ENCODE data around the gene C1QTNF3. TPM values are rescaled to one million over a fixed set of nuclear protein-coding genes. Genes with fewer than 3 reads are reported as not detected.
"Not testable (repeated sequence)": the region's sequence is repeated elsewhere in the genome, so short reads cannot be mapped to it uniquely, and the experiment has no call there.

C1QTNF3 gene
- total RNA-seq, 1 donor from 2014 or later, result 2.0 TPM

DNA sequence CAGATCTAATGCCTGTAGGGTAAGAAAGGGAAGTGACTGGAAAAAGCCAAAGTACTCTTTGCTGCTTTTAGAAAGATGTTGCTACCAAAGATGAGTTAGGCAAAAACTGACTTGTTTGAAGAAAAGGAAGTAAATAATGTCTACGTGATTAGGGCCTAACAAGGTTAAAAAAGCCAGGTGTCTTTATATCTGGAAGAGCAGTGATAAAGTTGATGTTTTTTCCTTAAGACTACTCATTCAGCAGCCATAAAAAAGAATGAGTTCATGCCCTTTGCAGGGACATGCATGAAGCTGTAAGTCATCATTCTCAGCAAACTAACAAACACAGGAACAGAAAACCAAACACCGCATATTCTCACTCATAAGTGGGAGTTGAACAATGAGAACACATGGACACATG, 21.7 kb downstream of the C1QTNF3 start:
- Mint-ChIP-seq H3K27me3 (no peaks in the 10 kb centered on the region), H3K4me1 (peaks cover 24% of the 10 kb centered on the region), H3K27ac (peak overlapping the region; percentile 93), H3K4me3 (peak overlapping the region; percentile 69), H3K36me3 (ENCODE audit: low read depth) (peaks cover 15% of the 10 kb centered on the region), H3K9me3 (no peaks in the 10 kb centered on the region)
- DNase-seq, result no peak
- intact Hi-C loops (cut with micrococcal nuclease), result no loop called here

DNA sequence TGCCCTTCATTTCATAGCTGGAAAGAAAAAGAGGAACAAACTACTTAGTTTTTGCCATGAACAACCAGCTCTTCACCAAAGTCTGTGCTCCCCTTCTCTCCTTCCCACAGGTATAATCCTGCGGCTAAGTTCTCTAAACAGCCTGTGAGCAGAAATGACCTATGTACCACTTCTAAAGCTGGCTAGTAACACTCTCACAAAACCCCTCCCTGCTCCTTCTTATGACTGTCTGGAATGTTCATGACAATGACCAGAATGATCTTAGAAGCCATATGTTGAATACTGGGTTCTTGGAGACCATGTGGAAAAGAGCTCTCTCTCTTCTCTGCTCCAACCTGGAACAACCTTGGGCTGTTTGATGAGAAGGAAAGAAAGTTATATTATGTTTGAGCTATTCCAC, 22.3 kb downstream of the C1QTNF3 start:
- Mint-ChIP-seq H3K4me3 (peak overlapping the region; percentile 69), H3K27me3 (no peaks in the 10 kb centered on the region), H3K36me3 (ENCODE audit: low read depth) (peaks cover 15% of the 10 kb centered on the region), H3K27ac (peak overlapping the region; percentile 93), H3K4me1 (peaks cover 20% of the 10 kb centered on the region), H3K9me3 (no peaks in the 10 kb centered on the region)
- intact Hi-C loops (cut with micrococcal nuclease), result no loop called here
- no peak for DNase-seq

DNA sequence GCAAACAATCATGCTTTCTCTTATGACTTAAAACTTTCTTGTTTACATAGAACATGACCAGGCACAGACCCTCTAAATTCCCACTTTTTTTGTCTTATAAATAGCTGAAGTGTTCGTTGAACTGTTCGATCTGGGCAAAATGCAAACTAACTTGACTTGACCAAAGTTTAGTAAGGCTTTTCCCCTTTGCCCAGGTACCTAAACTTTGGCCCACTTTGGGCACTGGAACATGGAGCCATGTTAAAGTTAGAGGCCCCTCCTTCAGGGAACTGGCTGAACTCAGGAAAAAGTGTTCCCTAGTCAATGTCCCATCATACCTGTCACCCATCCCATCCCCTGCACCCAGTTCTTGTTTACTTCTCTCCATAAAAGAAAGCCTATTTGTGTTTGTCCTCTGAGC, 25.8 kb downstream of the C1QTNF3 start:
- Mint-ChIP-seq H3K27me3 (no peaks in the 10 kb centered on the region), H3K4me1 (peaks cover 22% of the 10 kb centered on the region), H3K9me3 (peaks cover 10% of the 10 kb centered on the region), H3K27ac (no peak overlapping the region), H3K4me3 (no peak overlapping the region), H3K36me3 (ENCODE audit: low read depth) (peaks cover 12% of the 10 kb centered on the region)
- intact Hi-C loops (cut with micrococcal nuclease), result no loop called here
- DNase-seq, result peak; percentile 42

DNA sequence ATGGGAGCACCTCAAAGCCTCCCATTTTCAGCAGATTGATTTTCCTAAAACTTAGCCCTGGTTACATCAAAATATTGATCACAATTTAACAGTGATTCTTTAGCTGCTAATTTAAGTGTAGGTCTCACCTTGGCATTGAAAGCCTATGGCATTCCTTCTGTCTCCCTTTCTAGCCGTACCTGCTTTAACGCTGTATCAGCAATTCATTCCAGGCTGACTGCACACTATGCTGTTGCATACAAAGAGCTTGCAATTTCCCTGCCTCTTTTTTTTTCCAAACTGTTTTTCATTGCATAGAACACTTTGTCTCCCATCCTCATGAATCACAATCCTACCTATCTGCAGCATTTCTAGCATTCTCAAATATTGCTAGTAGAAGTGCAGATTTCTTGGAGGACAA, 26.3 kb downstream of the C1QTNF3 start:
- peaks cover 11% of the 10 kb centered on the region for H3K36me3 Mint-ChIP-seq (ENCODE audit: low read depth)
- H3K27ac Mint-ChIP-seq, result no peak overlapping the region
- DNase-seq, result peak; percentile 36
- peaks cover 10% of the 10 kb centered on the region for H3K9me3 Mint-ChIP-seq
- H3K27me3 Mint-ChIP-seq, result no peaks in the 10 kb centered on the region
- H3K4me3 Mint-ChIP-seq, result no peak overlapping the region
- intact Hi-C loops (cut with micrococcal nuclease), result no loop called here
- peaks cover 17% of the 10 kb centered on the region for H3K4me1 Mint-ChIP-seq

DNA sequence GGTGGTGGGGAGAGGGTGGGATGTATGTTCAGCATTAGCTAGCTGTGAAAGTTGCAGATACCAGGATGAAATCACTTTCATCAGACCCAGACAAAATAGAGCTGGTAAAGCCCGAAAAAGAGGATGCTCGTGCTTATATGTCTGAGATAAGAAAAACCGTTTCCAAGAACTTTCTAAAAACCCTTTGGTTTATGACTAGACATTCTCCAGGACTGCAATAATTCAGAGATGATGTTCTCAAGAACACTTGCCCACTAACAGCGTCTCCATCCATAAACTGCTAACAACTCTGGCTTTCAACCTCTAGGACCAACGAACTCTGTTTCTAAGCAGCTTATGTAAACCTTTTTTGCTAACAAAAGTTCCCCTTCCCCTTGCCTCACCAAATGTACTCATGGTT, 26.8 kb downstream of the C1QTNF3 start:
- Mint-ChIP-seq H3K4me3 (no peak overlapping the region), H3K9me3 (peaks cover 10% of the 10 kb centered on the region), H3K36me3 (ENCODE audit: low read depth) (peaks cover 7% of the 10 kb centered on the region), H3K27ac (no peak overlapping the region), H3K4me1 (peaks cover 12% of the 10 kb centered on the region), H3K27me3 (no peaks in the 10 kb centered on the region)
- intact Hi-C loops (cut with micrococcal nuclease), result no loop called here
- DNase-seq, result peak; percentile 16

DNA sequence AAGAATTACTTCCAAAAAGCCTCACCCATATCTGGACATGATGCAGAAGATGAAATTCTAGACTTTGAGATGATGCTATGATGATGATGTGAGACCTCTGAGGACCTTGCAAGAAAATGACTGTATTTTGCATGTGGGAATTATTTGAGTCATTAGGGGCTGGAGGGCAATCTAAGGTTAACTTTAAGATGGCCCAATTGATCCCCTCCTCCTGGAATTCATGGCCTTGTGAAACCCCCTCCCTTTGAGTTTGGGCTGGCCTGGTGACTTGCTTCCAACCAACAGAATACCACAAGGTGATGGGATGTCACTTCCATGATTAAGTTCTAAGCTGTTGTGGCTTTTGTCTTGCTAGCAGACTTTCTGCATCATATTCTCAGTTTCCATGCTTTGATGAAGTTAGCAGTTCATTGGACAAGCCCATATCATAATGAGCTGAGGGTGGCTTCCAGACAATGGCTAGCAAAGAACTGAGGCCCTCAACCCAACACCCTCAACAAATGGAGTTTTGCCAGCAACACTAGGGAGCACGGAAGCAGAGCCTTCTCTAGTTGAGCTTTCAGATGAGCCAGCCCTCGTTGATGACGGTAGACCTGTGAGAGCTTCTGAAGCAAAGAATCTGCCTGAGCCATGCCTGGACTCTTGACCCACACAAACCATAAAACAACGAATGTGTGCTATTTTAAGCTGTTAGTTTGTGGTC, 27.7 kb downstream of the C1QTNF3 start:
- H3K4me1 Mint-ChIP-seq, result peaks cover 7% of the 10 kb centered on the region
- H3K27me3 Mint-ChIP-seq, result peaks cover 2% of the 10 kb centered on the region
- peak overlapping the region; percentile 62 for H3K27ac Mint-ChIP-seq
- peaks cover 3% of the 10 kb centered on the region for H3K36me3 Mint-ChIP-seq (ENCODE audit: low read depth)
- intact Hi-C loops (cut with micrococcal nuclease), result no loop called here
- peaks cover 10% of the 10 kb centered on the region for H3K9me3 Mint-ChIP-seq
- DNase-seq, result peak; percentile 50
- no peak overlapping the region for H3K4me3 Mint-ChIP-seq

DNA sequence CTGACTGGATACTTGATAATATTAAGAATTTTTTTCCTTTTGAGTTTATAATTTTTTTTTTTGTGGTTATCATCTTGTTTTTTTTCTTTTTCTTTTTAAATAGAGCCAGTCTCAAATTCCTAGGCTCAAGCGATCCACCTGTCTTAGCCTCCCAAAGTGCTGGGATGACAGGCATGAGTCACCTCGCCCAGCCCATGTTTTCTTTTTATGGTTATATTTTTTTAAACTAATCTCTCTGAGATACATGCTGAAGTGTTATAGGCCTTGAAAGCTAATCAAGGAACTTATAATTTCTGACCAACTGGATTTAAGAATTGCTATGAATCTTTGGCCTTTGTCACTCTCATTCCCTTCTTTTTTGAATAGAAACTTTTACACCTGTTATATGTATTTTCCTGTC, 28.4 kb downstream of the C1QTNF3 start:
- Mint-ChIP-seq H3K4me3 (no peak overlapping the region), H3K27ac (peak overlapping the region; percentile 62), H3K4me1 (peaks cover 9% of the 10 kb centered on the region), H3K36me3 (ENCODE audit: low read depth) (no peaks in the 10 kb centered on the region), H3K9me3 (peaks cover 10% of the 10 kb centered on the region), H3K27me3 (peaks cover 2% of the 10 kb centered on the region)
- peak; percentile 8 for DNase-seq
- intact Hi-C loops (cut with micrococcal nuclease), result no loop called here

DNA sequence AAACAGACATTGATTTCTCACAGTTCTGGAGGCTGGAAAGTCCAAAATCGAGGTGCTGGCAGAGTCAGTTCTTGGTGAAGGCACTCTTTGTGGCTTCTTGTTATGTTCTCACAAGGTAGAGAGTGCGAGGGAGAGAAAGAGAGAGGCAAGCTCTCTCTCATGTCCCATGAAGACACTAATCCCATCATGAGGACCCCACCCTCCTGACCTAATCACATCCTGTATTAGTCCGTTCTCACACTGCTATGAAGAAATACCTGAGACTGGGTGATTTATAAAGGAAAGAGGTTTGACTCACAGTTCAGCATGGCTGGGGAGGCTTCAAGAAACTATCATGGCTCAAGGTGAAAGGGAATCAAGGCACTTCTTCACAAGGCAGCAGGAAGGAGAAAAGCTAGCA, 29.5 kb downstream of the C1QTNF3 start:
- Mint-ChIP-seq H3K27ac (no peak overlapping the region), H3K4me1 (peaks cover 17% of the 10 kb centered on the region), H3K9me3 (peaks cover 10% of the 10 kb centered on the region), H3K36me3 (ENCODE audit: low read depth) (no peaks in the 10 kb centered on the region), H3K4me3 (no peak overlapping the region), H3K27me3 (peaks cover 2% of the 10 kb centered on the region)
- intact Hi-C loops (cut with micrococcal nuclease), result no loop called here
- DNase-seq, result peak; percentile 34

DNA sequence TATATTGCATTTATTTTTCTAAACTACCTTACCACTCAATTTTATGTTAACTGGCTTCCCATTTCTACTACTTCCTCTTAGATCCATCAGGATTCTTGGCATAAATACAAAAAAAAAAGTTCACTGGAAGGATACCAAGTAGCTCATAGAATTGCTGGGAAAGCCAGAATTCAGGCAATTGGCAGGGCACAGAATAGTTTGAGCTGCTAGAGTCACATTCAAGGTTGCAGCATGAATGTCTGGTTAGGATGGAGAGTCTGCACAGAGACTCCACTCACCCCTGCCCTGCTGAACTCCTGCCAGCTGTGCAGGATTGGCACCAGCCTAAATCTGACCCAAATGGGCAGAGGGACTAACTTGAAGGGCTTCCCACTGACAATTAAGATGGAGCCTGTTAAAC, 30.2 kb downstream of the C1QTNF3 start:
- Mint-ChIP-seq H3K36me3 (ENCODE audit: low read depth) (no peaks in the 10 kb centered on the region), H3K4me1 (peaks cover 19% of the 10 kb centered on the region), H3K9me3 (peaks cover 10% of the 10 kb centered on the region), H3K4me3 (no peak overlapping the region), H3K27ac (no peak overlapping the region), H3K27me3 (peaks cover 2% of the 10 kb centered on the region)
- peak; percentile 38 for DNase-seq
- intact Hi-C loops (cut with micrococcal nuclease), result no loop called here

DNA sequence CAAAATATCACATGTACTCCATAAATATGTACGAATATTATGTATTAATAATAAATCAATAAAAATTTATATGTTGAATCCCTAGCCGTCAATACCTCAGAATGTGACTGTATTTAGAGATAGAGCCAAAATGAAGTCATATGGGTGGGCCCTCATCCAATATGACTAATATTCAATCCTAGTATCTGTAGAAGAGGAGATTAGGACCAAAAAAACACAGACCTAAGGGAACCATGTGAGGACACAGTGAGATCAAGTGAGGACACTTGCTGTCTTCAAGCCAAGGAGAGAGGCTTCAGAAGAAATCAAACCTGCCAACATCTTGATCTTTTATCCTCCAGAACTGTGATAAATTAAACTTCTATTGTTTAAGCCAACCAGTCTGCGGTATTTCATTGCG, 31.5 kb downstream of the C1QTNF3 start:
- peaks cover 2% of the 10 kb centered on the region for H3K27me3 Mint-ChIP-seq
- H3K9me3 Mint-ChIP-seq, result peaks cover 10% of the 10 kb centered on the region
- H3K4me1 Mint-ChIP-seq, result peaks cover 26% of the 10 kb centered on the region
- no peak overlapping the region for H3K4me3 Mint-ChIP-seq
- peak; percentile 37 for DNase-seq
- no peaks in the 10 kb centered on the region for H3K36me3 Mint-ChIP-seq (ENCODE audit: low read depth)
- intact Hi-C loops (cut with micrococcal nuclease), result no loop called here
- no peak overlapping the region for H3K27ac Mint-ChIP-seq

DNA sequence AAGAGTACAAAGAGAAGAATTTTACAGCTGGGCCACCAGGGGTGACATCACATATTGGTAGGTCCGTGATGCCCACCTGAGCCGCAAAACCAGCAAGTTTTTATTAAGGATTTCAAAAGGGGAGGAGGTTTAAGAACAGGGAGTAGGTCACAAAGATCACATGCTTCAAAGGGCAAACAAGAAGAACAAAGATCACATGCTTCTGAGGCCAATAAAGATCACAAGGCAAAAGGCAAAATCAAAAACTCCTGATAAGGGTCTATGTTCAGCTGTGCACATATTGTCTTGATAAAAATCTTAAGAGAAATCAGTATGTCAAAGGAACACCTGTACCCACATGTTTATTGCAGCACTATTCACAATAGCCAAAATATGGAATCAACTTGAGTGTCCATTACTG, 32.9 kb downstream of the C1QTNF3 start:
- H3K36me3 Mint-ChIP-seq (ENCODE audit: low read depth); H3K4me3 Mint-ChIP-seq; H3K27me3 Mint-ChIP-seq; intact Hi-C loops (cut with micrococcal nuclease); H3K27ac Mint-ChIP-seq; H3K9me3 Mint-ChIP-seq: not testable (repeated sequence)
- peaks cover 29% of the 10 kb centered on the region for H3K4me1 Mint-ChIP-seq
- peak; percentile 44 for DNase-seq

DNA sequence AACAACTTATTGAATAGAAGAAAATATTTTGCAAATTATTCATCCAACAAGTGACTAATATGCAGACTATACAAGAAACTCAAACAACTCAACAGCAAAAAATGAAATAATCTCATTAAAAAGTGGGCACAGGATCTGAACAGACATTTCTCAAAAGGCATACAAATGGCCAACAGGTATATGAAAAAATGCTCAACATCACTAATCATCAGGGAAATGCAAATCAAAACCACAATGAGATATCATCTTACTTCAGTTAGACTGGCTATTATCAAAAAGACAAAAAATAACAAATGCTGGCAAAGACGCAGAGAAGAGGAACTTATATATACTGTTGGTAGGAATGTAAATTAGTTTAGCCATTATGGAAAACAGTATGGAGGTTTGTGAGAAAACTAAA, 33.4 kb downstream of the C1QTNF3 start:
- no peak overlapping the region for H3K4me3 Mint-ChIP-seq

DNA sequence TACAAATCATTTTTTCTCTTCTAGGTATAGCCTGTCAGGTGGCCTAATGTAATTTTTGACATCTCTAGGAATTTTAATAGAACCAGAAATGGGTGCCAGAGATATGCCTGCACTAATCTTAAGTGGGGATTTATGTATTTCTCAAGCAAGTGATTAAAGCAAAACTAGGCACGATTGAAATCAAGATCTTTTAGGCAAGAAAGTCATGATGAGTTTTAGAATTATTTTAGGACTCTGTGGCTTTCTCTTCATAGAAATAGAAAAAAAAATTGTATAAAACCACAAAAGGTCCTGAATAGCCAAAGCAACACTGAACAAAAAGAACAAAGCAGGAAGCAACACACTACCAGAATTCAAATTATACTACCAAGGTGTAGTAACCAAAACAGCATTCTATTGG, 34.2 kb downstream of the C1QTNF3 start:
- Mint-ChIP-seq H3K36me3 (ENCODE audit: low read depth) (peaks cover 10% of the 10 kb centered on the region), H3K4me3 (peak overlapping the region; percentile 88), H3K9me3 (peaks cover 7% of the 10 kb centered on the region), H3K27ac (peak overlapping the region; percentile 91), H3K4me1 (peaks cover 27% of the 10 kb centered on the region), H3K27me3 (peaks cover 2% of the 10 kb centered on the region)
- intact Hi-C loops (cut with micrococcal nuclease), result loop anchor here (1.0 to 5.0 kb wide), 3 partner anchors 13 to 908 kb away; partner anchors contain the start of genes BRIX1, RAD1 and TARS1
- DNase-seq, result no peak

More for the DNA sequence above, 33.4 kb downstream of the C1QTNF3 start:
- Mint-ChIP-seq H3K27me3 (peaks cover 2% of the 10 kb centered on the region), H3K4me1 (peaks cover 27% of the 10 kb centered on the region), H3K36me3 (ENCODE audit: low read depth) (peaks cover 8% of the 10 kb centered on the region), H3K27ac (peak overlapping the region; percentile 21), H3K9me3 (peaks cover 10% of the 10 kb centered on the region)
- DNase-seq, result no peak
- intact Hi-C loops (cut with micrococcal nuclease), result loop anchor here (5.0 kb wide), 1 partner anchor 908 kb away; the partner anchor contains the start of genes BRIX1 and RAD1

DNA sequence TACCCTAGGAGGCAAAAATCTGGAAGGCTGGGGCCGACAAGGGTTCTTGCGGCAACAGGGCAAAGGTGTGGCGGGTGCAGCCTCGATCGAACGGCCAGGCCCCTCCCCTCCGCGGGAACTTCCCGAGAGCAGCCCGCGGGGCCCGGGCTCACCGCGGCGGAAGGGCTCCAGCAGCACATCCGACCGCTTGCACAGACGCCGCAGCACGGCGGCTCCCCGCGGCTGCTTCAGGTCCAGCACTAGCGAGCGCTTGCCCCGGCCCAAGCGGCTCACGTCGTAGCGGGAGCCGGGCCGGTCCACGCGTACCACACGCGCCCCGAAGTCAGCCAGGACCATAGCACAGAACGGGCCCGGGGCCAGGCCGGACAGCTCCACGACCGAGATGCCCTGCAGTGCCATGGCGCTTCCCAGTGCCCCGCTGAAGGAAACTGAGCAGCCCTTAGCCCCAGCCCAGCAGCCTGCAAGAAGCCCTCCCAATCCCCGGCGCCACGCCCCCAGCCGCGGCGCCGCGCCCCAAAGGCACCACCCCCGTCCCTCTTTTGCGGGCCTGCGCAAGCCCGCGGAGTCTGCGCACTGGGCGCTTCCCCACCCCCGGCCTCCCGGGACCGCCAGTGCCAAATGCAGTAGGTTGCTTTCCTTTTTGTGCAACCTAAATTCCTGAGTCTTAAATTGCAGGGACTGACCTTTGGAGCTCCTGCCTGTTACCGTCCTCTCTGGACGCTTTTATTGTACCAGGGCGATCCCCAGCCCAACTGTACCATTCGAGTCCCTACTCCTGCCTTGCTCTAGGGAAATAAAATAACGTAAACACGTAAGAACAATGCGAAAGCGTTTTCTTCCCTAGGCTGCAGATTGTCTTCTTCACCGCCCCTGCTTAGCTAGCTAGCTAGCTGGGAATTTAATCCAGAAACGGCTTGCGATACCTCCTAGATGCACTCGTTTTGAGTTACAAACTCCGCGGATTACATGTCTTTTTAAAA, 35.1 kb downstream of the C1QTNF3 start, which contains the start of gene AMACR:
Gene AMACR, minus strand, starts transcription at position 430 of the 980 bp plus-strand sequence. Its CDS starts 31 bp downstream, at position 399.
- H3K27me3 Mint-ChIP-seq, result peaks cover 2% of the 10 kb centered on the region
- DNase-seq, result peak; percentile 97
- peak within 1 kb of the TSS; percentile 88 for H3K4me3 Mint-ChIP-seq
- peaks cover 16% of the 10 kb centered on the region for H3K36me3 Mint-ChIP-seq (ENCODE audit: low read depth)
- H3K4me1 Mint-ChIP-seq, result peaks cover 27% of the 10 kb centered on the region
- H3K27ac Mint-ChIP-seq, result peak within 1 kb of the TSS; percentile 91
- intact Hi-C loops (cut with micrococcal nuclease), result loop anchor here (1.0 to 5.0 kb wide), 3 partner anchors 14 to 909 kb away; partner anchors contain the start of genes BRIX1, RAD1 and TARS1
- no peaks in the 10 kb centered on the region for H3K9me3 Mint-ChIP-seq
